Lower leg skin (tissue), 4 donors: Measurements from ENCODE around the gene TCTA. TPM values are rescaled to one million over a fixed set of nuclear protein-coding genes. Genes with fewer than 3 reads are reported as not detected.

ENCODE experiments used
- DNase-seq, 2 donors: peaks; one replicate each; pipeline ENCODE4 v3.0.0-alpha.2; 2019; ENCODE audit warnings: low spot score in 2 of 2
- H3K4me3 ChIP-seq: fragments of 200-600 bp; sonication (generic); 2 replicates; pipeline ENCODE4 v1.5.1; 2017; ENCODE audit warnings: mild to moderate bottlenecking, low read depth; ENCODE audit not compliant: poor library complexity, severe bottlenecking
- CTCF ChIP-seq, 3 donors: fragments of 450-650 bp; IDR thresholded peaks; one replicate each; pipeline ENCODE4 v1.5.1; 2016; ENCODE audit warnings: antibody characterized with exemption in 3 of 3, mild to moderate bottlenecking in 3 of 3, moderate library complexity in 2 of 3
- WGBS, 2 donors: methylation state at CpG; one replicate each; pipeline ENCODE4 v1.1.5; 2018; 5-methylcytosine and 5-hydroxymethylcytosine counted together
- intact Hi-C: fragments of 100-400 bp; cut with DNase I; formaldehyde crosslinking; loops from one replicate; pipeline ENCODE4 v1.15.0; 2023; ENCODE audit warnings: low total_unique reads
- total RNA-seq, 4 donors: library from RNA; depleted of rRNA; stranded (reverse); fragments of >200 nt; gene quantifications; one replicate each; pipeline ENCODE4 v1.1.0, GENCODE V29; 2016

The TCTA gene
- total RNA-seq, 4 donors from 2014 or later: 6.6 to 26.4 (median 14.1) TPM

- intact Hi-C loops: no loop called here
- WGBS, 2 donors: 82 to 83% methylated on average over 18 of the region's 18 CpGs
- H3K4me3 ChIP-seq: no peak overlapping the region
- TF ChIP-seq CTCF (IDR thresholded peaks at IDR 0.05): no peak
- DNase-seq: no peak
Observed at GRCh38 chr3:49465270-49466034, 53.2 kb downstream of the TCTA start.

Other genes with a start within 250 kb of the TCTA start
- gene CCDC71, start 246.1 kb upstream of the TCTA start, total RNA-seq: 10 to 100 TPM; 28.0 to 39.9 (median 33.7) TPM
- gene KLHDC8B, start 240.8 kb upstream of the TCTA start, total RNA-seq: 10 to 100 TPM; 52.4 to 65.2 (median 56.0) TPM
- gene C3orf62, start 135.2 kb upstream of the TCTA start, total RNA-seq: 1 to 10 TPM; 3.1 to 8.6 (median 5.0) TPM
- gene USP4, start 72.4 kb upstream of the TCTA start, total RNA-seq: 10 to 100 TPM; 29.9 to 34.2 (median 31.5) TPM
- gene GPX1, start 54.1 kb upstream of the TCTA start, total RNA-seq: 100 to 1,000 TPM; 116 to 224 (median 161) TPM
- 100 to 1,000 TPM; 266 to 511 (median 312) TPM for gene RHOA, start 447 bp upstream of the TCTA start, total RNA-seq
- 1 to 10 TPM; 1.8 to 9.3 (median 5.4) TPM for gene AMT, start 10.1 kb downstream of the TCTA start, total RNA-seq
- 1 to 10 TPM; 3.4 to 6.7 (median 5.9) TPM for gene NICN1, start 16.9 kb downstream of the TCTA start, total RNA-seq
- gene DAG1, start 57.8 kb downstream of the TCTA start, total RNA-seq: 10 to 100 TPM; 43.0 to 88.0 (median 65.5) TPM
- gene BSN, start 142.1 kb downstream of the TCTA start, total RNA-seq: under 1 TPM; 0.04 to 0.36 (median 0.14) TPM